ENCODE data around the gene COPS9.

COPS9 gene

GRCh38 chr2:240147911-240148587 is 11.9 kb upstream of the COPS9 start:
- no peak for DNase-seq (ENCODE audit: low read depth)

- no peak for DNase-seq (ENCODE audit: low read depth)
Observed at GRCh38 chr2:240147382-240147781, 11.3 kb upstream of the COPS9 start.

- no peak for DNase-seq (ENCODE audit: low read depth)
Observed at GRCh38 chr2:240146627-240147278, 10.6 kb upstream of the COPS9 start.

GRCh38 chr2:240146141-240146561 is 10.0 kb upstream of the COPS9 start:
- DNase-seq (ENCODE audit: low read depth), result no peak

- no peak for DNase-seq (ENCODE audit: low read depth)
Observed at GRCh38 chr2:240145461-240145860, 9.4 kb upstream of the COPS9 start.

- no peak for DNase-seq (ENCODE audit: low read depth)
Observed at GRCh38 chr2:240144649-240145261, 8.7 kb upstream of the COPS9 start.

- DNase-seq (ENCODE audit: low read depth), result no peak
Observed at GRCh38 chr2:240143801-240144648, 7.9 kb upstream of the COPS9 start.

GRCh38 chr2:240143276-240143675 is 7.2 kb upstream of the COPS9 start:
- no peak for DNase-seq (ENCODE audit: low read depth)

GRCh38 chr2:240142859-240143258 is 6.8 kb upstream of the COPS9 start:
- DNase-seq (ENCODE audit: low read depth), result no peak

- DNase-seq (ENCODE audit: low read depth), result no peak
Observed at GRCh38 chr2:240142256-240142775, 6.2 kb upstream of the COPS9 start.

GRCh38 chr2:240141736-240142135 is 5.6 kb upstream of the COPS9 start:
- DNase-seq (ENCODE audit: low read depth), result no peak

GRCh38 chr2:240140920-240141319 is 4.8 kb upstream of the COPS9 start:
- no peak for DNase-seq (ENCODE audit: low read depth)

GRCh38 chr2:240140511-240140910 is 4.4 kb upstream of the COPS9 start, which contains the start of gene OTOS:
TSS of gene OTOS (minus strand) at chr2:240140658. CDS start at chr2:240140326, 332 bp downstream.
- DNase-seq (ENCODE audit: low read depth), result no peak

- no peak for DNase-seq (ENCODE audit: low read depth)
Observed at GRCh38 chr2:240139666-240140393, 3.7 kb upstream of the COPS9 start.

GRCh38 chr2:240139011-240139441 is 2.9 kb upstream of the COPS9 start:
- no peak for DNase-seq (ENCODE audit: low read depth)

GRCh38 chr2:240138254-240138984 is 2.3 kb upstream of the COPS9 start:
- DNase-seq (ENCODE audit: low read depth), result no peak

- no peak for DNase-seq (ENCODE audit: low read depth)
Observed at GRCh38 chr2:240137596-240138253, 1.6 kb upstream of the COPS9 start.

GRCh38 chr2:240136671-240137292 is 677 bp upstream of the COPS9 start:
- no peak for DNase-seq (ENCODE audit: low read depth)

GRCh38 chr2:240135706-240136012 is 446 bp downstream of the COPS9 start:
- no peak for DNase-seq (ENCODE audit: low read depth)

Data from HS-27A (cell line).